ENCODE data around the gene DUXB.

Gene DUXB

DNA sequence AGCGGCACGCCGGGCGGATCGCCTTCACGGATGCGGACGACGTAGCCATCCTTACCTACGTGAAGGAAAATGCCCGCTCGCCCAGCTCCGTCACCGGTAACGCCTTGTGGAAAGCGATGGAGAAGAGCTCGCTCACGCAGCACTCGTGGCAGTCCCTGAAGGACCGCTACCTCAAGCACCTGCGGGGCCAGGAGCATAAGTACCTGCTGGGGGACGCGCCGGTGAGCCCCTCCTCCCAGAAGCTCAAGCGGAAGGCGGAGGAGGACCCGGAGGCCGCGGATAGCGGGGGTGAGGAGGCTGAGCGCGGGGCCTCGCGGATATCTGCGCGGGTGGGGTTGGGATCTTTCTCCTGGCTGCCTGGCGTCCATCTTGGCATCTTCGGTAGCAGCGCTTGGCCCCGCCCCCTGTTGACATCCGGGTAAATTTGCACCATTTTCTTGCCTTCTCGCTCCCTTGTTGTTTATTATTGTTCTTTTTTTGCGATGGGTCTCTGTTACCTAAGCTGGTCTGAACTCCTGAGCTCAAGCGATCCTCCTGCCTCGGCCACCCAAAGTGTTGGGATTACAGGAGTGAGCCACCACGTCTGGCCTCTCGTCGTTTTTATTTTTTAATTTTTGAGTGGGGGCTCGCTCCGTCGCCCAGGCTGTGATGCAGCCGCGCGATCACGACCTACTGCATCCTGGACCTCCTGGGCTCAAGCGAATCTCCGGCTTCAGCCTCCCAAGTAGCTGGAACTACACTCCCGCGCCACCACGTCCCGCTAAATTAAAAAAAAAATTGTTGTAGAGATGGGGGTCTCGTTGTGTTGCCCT lies 52.8 kb downstream of the DUXB start:
- Histone ChIP-seq H3K4me1 (ENCODE audit: control insufficient read depth, insufficient read depth, low read length) (peaks cover 7% of the 10 kb centered on the region), H3K4me3 (ENCODE audit: low read depth, low read length) (peak overlapping the region; percentile 88), H3K9me3 (ENCODE audit: control insufficient read depth, insufficient read depth, low read depth, low read length) (no peaks in the 10 kb centered on the region), H3K27ac (ENCODE audit: extremely low read depth, low read depth, low read length) (peak overlapping the region; percentile 88), H3K36me3 (ENCODE audit: control insufficient read depth in 2 of 2, insufficient read depth in 1 of 2, low read length in 2 of 2) (peaks cover 5 to 22% of the 10 kb centered on the region in 2 experiments)
- ChIA-PET CTCF (interaction anchor here (0.7 to 1.0 kb wide), 4 partner anchors 9 to 215 kb away, joined by 3 read pairs; partner anchors contain the start of gene CFDP1), POLR2A (interaction anchor here (0.5 to 2.9 kb wide), 17 partner anchors 10 to 227 kb away, joined by 3 to 30 read pairs (median 4); partner anchors contain the start of genes ADAT1, GABARAPL2, TMEM170A and TMEM231)
- TF ChIP-seq ZBTB17 (tag by site-specific recombination; IDR thresholded peaks at IDR 0.05) = peak; percentile 10; the same call in 1 of the 2 replicates
- TF ChIP-seq ZNF785 (tag by site-specific recombination; IDR thresholded peaks at IDR 0.05) = no peak
- no peak for TF ChIP-seq ZNF747 (tag by site-specific recombination; IDR thresholded peaks at IDR 0.05)
- TF ChIP-seq ZNF660 (tag by site-specific recombination; IDR thresholded peaks at IDR 0.05) = no peak
- TF ChIP-seq ZBTB20 (tag by site-specific recombination; IDR thresholded peaks at IDR 0.05) = peak; percentile 90
- peak; percentile 70 for TF ChIP-seq SP3 (tag by site-specific recombination; IDR thresholded peaks at IDR 0.05)
- TF ChIP-seq ZNF76 (tag by site-specific recombination; IDR thresholded peaks at IDR 0.05; ENCODE audit: borderline replicate concordance, low read depth) = peak; percentile 62; the same call in 1 of the 2 replicates
- TF ChIP-seq, protein P1, sequence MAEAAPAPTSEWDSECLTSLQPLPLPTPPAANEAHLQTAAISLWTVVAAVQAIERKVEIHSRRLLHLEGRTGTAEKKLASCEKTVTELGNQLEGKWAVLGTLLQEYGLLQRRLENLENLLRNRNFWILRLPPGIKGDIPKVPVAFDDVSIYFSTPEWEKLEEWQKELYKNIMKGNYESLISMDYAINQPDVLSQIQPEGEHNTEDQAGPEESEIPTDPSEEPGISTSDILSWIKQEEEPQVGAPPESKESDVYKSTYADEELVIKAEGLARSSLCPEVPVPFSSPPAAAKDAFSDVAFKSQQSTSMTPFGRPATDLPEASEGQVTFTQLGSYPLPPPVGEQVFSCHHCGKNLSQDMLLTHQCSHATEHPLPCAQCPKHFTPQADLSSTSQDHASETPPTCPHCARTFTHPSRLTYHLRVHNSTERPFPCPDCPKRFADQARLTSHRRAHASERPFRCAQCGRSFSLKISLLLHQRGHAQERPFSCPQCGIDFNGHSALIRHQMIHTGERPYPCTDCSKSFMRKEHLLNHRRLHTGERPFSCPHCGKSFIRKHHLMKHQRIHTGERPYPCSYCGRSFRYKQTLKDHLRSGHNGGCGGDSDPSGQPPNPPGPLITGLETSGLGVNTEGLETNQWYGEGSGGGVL (tag by site-specific recombination; IDR thresholded peaks at IDR 0.05) = 0 out of 2 replicates have a peak, but pooled peaks have one; percentile 19
- peak; percentile 91 for TF ChIP-seq ZNF335 (tag by site-specific recombination; conservative IDR thresholded peaks at IDR 0.05)
- TF ChIP-seq TRIM28 (IDR thresholded peaks at IDR 0.05; ENCODE audit: borderline replicate concordance, low read length) = no peak
- TF ChIP-seq, protein P2, sequence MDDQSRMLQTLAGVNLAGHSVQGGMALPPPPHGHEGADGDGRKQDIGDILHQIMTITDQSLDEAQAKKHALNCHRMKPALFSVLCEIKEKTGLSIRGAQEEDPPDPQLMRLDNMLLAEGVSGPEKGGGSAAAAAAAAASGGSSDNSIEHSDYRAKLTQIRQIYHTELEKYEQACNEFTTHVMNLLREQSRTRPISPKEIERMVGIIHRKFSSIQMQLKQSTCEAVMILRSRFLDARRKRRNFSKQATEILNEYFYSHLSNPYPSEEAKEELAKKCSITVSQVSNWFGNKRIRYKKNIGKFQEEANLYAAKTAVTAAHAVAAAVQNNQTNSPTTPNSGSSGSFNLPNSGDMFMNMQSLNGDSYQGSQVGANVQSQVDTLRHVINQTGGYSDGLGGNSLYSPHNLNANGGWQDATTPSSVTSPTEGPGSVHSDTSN (CRISPR knock-in tag; IDR thresholded peaks at IDR 0.05) = no peak
- peak; percentile 62 for TF ChIP-seq ZNF366 (tag by site-specific recombination; conservative IDR thresholded peaks at IDR 0.05)
- peak; percentile 80 for TF ChIP-seq FEZF1 (tag by site-specific recombination; IDR thresholded peaks at IDR 0.05)
- 0 out of 2 replicates have a peak, but pooled peaks have one; percentile 31 for TF ChIP-seq SP7 (tag by site-specific recombination; IDR thresholded peaks at IDR 0.05)
- peak; percentile 66 for TF ChIP-seq EGR2 (tag by site-specific recombination; IDR thresholded peaks at IDR 0.05; ENCODE audit: low read depth)
- peak; percentile 48; the same call in 1 of the 2 replicates for TF ChIP-seq KLF16 (tag by site-specific recombination; IDR thresholded peaks at IDR 0.05)
- TF ChIP-seq, protein P3, sequence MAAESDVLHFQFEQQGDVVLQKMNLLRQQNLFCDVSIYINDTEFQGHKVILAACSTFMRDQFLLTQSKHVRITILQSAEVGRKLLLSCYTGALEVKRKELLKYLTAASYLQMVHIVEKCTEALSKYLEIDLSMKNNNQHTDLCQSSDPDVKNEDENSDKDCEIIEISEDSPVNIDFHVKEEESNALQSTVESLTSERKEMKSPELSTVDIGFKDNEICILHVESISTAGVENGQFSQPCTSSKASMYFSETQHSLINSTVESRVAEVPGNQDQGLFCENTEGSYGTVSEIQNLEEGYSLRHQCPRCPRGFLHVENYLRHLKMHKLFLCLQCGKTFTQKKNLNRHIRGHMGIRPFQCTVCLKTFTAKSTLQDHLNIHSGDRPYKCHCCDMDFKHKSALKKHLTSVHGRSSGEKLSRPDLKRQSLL (tag by site-specific recombination; IDR thresholded peaks at IDR 0.05) = peak; percentile 40; the same call in 1 of the 2 replicates
- peak; percentile 71 for TF ChIP-seq KLF9 (tag by site-specific recombination; IDR thresholded peaks at IDR 0.05; ENCODE audit: low read depth)
- TF ChIP-seq, protein P4, sequence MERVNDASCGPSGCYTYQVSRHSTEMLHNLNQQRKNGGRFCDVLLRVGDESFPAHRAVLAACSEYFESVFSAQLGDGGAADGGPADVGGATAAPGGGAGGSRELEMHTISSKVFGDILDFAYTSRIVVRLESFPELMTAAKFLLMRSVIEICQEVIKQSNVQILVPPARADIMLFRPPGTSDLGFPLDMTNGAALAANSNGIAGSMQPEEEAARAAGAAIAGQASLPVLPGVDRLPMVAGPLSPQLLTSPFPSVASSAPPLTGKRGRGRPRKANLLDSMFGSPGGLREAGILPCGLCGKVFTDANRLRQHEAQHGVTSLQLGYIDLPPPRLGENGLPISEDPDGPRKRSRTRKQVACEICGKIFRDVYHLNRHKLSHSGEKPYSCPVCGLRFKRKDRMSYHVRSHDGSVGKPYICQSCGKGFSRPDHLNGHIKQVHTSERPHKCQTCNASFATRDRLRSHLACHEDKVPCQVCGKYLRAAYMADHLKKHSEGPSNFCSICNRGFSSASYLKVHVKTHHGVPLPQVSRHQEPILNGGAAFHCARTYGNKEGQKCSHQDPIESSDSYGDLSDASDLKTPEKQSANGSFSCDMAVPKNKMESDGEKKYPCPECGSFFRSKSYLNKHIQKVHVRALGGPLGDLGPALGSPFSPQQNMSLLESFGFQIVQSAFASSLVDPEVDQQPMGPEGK (tag by site-specific recombination; IDR thresholded peaks at IDR 0.05) = peak; percentile 79
- TF ChIP-seq, protein P5, sequence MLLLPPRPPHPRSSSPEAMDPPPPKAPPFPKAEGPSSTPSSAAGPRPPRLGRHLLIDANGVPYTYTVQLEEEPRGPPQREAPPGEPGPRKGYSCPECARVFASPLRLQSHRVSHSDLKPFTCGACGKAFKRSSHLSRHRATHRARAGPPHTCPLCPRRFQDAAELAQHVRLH (tag by site-specific recombination; IDR thresholded peaks at IDR 0.05) = 0 out of 2 replicates have a peak, but pooled peaks have one; percentile 22
- TF ChIP-seq YY2 (tag by site-specific recombination; IDR thresholded peaks at IDR 0.05) = peak; percentile 49; the same call in 1 of the 2 replicates
- peak; percentile 70 for TF ChIP-seq ZFHX2 (tag by site-specific recombination; conservative IDR thresholded peaks at IDR 0.05)
- TF ChIP-seq ZNF175 (tag by site-specific recombination; IDR thresholded peaks at IDR 0.05) = no peak
- no peak for TF ChIP-seq ZNF140 (tag by site-specific recombination; IDR thresholded peaks at IDR 0.05)
- TF ChIP-seq, protein P6, sequence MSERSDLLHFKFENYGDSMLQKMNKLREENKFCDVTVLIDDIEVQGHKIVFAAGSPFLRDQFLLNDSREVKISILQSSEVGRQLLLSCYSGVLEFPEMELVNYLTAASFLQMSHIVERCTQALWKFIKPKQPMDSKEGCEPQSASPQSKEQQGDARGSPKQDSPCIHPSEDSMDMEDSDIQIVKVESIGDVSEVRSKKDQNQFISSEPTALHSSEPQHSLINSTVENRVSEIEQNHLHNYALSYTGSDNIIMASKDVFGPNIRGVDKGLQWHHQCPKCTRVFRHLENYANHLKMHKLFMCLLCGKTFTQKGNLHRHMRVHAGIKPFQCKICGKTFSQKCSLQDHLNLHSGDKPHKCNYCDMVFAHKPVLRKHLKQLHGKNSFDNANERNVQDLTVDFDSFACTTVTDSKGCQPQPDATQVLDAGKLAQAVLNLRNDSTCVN (tag by site-specific recombination; optimal IDR thresholded peaks at IDR 0.05) = peak; percentile 81
- no peak for TF ChIP-seq ZSCAN30 (tag by site-specific recombination; IDR thresholded peaks at IDR 0.05)
- TF ChIP-seq ZXDB (tag by site-specific recombination; IDR thresholded peaks at IDR 0.05) = peak; percentile 36
- TF ChIP-seq ZNF394 (tag by site-specific recombination; IDR thresholded peaks at IDR 0.05; ENCODE audit: borderline replicate concordance) = no peak
- peak; percentile 56; the same call in 1 of the 2 replicates for TF ChIP-seq YY1 (tag by site-specific recombination; IDR thresholded peaks at IDR 0.05)
- TF ChIP-seq GLI4 (tag by site-specific recombination; IDR thresholded peaks at IDR 0.05) = no peak

Data from HEK293 (cell line).